GM12872 (cell line): ENCODE measurements around the gene TPRX1.

Experiments used
- CTCF ChIP-seq: IDR thresholded peaks from 3 replicates; pipeline ENCODE4 v1.5.1; 2011; ENCODE audit warnings: low read depth, mild to moderate bottlenecking, low read length, moderate library complexity; ENCODE audit not compliant: insufficient read depth

TPRX1 gene

DNA sequence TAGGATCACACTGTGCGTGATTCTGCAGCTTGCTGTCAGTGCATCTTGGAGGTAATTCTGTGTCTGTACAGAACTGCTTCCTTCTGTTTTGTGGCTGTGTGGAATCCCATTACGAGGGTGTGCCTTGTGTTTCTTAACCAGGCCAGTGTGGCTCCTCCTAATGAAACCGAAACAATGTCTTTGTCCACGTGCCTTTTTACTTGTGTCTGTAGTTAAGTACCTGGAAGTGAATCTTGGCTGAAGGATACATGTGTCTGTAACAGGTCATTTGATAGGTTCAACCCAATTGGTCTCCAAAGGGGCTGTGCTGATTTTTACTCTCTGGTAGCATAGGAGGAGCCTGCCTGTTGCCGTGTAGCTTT lies 45.9 kb downstream of the TPRX1 start:
- TF ChIP-seq CTCF = no peak

DNA sequence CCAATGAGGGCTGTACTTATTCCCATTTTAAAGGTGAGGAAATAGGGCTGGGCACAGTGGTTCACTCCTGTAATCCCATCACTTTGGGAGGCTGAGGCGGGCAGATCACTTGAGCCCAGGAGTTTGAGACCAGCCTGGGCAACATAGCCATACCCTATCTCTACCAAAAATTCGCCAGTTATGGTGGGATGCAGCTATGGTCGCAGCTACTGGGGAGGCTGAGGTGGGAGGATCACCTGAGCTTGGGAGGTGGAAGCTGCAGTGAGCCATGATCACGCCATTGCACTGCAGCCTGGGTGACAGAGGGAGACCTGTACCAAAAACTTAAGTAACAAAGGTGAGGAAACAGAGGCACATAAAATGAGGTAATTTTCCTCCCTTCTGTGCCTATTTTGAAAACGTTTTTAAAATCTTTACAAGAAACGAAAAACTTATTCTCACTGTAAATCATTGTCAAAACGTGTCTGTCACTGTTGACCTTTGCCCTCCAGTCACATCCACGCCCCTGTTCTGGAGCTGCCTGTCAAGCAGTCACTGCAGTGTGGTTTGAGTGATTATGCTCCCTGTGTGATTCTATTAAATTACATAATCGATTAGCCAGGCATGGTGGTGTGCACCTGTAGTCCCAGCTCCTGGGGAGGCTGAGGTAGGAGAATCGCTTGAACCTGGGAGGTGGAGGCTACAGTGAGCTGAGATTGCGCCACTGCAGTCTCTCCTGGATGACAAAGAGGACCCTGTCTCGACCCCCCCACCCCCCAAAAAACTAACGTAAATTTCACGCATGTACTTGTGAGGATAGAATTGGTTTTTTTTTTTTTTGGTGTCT lies 46.5 kb downstream of the TPRX1 start:
- TF ChIP-seq CTCF = no peak

- no peak for TF ChIP-seq CTCF
Observed at GRCh38 chr19:47756953-47757608, 47.3 kb downstream of the TPRX1 start.

- TF ChIP-seq CTCF = no peak
Observed at GRCh38 chr19:47756627-47756929, 47.8 kb downstream of the TPRX1 start.

DNA sequence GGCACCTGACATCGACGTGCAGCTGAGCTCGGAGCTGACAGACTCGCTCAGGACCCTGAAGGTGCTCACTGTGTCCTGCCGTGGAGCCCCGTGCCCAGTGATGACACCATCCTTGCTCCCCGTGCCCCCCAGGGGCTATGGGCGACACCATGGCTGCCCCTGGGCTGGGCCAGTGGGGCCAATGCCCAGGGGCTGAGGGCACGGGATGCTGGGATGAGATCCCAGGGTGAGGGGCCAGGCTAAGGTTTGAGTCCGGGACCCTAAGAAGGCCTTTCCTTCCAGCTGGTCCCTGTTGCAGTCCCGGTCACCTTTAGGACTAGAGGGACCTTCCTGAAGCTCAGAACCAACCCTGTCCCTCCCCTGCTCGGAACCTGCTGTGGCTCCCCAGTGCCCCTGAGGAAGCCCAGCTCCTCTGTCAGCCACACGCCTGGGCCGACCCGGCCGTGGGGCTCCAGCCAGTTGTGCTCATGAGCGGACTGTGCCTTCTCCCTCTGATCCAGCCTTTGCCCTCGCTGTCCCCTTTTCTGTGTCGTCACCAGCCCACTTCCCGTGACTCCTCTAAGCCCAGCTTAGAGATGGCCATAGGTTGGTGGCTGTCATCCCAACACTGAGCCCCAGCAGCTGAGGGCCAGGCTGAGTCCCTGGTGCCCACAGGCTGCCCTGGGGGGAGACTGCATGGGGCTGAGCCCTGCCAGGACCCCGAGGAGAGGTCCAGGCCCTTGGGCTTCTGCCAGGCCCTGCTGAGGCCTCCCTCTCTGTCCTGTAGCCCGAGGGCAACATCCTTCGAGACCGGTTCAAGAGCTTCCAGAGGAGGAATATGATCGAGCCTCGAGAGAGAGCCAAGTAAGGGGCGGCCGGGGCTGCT lies 48.4 kb downstream of the TPRX1 start:
- no peak for TF ChIP-seq CTCF

DNA sequence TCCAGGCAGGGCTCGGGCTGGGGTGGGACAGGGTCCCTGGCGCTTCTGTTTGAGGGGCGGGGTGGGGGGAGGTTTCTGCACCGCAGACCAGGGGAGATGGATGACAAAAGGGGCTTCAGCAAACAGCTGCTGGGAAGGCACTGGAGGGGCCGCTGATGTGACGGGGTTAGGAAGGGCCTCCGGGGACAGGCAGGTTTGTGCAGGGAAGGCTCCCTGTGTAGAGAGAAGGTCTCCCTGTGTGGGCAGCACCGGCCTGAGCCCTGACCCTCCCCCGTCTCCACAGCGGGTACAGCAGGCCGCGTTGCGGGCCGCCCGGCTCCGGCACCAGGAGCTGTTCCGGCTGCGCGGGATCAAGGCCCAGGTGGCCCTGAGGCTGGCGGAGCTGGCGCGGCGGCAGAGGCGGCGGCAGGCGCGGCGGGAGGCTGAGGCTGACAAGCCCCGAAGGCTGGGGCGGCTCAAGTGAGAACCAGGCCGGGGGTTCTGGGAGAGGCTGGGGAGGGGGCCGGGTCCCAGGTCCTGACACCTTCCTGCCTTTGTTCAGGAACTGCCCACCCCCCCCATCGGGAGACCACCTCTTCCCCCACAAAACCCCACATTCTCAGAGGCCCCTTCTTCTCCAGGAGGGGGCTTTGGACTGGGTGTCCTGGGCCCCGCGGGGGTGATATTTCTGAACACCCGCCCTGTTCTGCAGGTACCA lies 49.1 kb downstream of the TPRX1 start:
- no peak for TF ChIP-seq CTCF
